ENCODE data around the gene PODNL1.
"Not testable (repeated sequence)": the region's sequence is repeated elsewhere in the genome, so short reads cannot be mapped to it uniquely, and the experiment has no call there.

PODNL1 gene

DNA sequence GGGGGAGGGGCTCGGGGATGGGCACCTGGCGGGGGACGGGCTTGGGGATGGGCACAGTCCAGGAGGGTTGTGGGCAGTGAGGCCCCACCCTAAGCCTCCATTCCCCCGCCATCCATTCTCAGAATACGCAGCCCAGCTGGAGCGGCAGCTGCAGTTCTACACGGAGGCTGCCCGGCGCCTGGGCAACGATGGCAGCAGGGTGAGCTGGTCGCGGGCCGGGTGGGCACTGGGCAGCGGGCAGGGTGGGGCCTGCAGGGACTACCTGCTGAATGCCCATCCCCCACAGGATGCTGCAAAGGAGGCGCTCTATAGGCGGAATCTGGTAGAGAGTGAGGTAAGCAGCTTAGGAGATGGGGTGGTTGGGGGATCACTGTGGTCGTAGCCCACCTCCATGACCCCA is 8.3 kb downstream of the PODNL1 start:
- Histone ChIP-seq H3K36me3 (ENCODE audit: control insufficient read depth, insufficient read depth, low read length) (no peaks in the 10 kb centered on the region), H3K79me2 (no peaks in the 10 kb centered on the region), H2AFZ (no peak overlapping the region), H3K27me3 (ENCODE audit: control insufficient read depth, insufficient read depth, low read length) (no peaks in the 10 kb centered on the region), H3K9ac (no peak overlapping the region), H3K4me1 (no peaks in the 10 kb centered on the region), H3K9me3 (ENCODE audit: control insufficient read depth, low read length) (no peaks in the 10 kb centered on the region), H3K27ac (no peak overlapping the region), H3K4me3 (ENCODE audit: low read depth, low read length) (no peak overlapping the region), H3K4me2 (ENCODE audit: low read length) (no peak overlapping the region)
- TF ChIP-seq, protein P1, sequence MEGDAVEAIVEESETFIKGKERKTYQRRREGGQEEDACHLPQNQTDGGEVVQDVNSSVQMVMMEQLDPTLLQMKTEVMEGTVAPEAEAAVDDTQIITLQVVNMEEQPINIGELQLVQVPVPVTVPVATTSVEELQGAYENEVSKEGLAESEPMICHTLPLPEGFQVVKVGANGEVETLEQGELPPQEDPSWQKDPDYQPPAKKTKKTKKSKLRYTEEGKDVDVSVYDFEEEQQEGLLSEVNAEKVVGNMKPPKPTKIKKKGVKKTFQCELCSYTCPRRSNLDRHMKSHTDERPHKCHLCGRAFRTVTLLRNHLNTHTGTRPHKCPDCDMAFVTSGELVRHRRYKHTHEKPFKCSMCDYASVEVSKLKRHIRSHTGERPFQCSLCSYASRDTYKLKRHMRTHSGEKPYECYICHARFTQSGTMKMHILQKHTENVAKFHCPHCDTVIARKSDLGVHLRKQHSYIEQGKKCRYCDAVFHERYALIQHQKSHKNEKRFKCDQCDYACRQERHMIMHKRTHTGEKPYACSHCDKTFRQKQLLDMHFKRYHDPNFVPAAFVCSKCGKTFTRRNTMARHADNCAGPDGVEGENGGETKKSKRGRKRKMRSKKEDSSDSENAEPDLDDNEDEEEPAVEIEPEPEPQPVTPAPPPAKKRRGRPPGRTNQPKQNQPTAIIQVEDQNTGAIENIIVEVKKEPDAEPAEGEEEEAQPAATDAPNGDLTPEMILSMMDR (IDR thresholded peaks at IDR 0.05): no peak

DNA sequence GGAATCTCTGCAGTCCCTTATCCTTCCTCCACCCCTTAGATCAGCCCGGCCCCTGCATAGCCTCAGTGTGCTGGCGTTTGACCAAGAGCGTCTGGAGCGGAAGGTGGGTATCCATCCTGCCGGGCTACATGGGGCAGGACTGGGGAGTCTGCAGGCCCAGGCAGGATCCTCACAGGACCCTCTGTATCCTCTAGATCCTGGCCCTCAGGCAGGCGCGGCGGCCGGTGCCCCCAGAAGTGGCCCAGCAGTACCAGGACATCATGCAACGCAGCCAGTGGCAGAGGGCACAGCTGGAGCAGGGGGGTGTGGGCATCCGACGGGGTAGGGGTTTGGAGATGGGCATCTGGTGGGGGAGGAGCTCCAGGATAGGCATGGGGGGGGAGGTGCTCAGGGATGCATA is 8.9 kb downstream of the PODNL1 start:
- no peak overlapping the region for H3K9ac ChIP-seq
- no peak overlapping the region for H3K27ac ChIP-seq
- H2AFZ ChIP-seq: no peak overlapping the region
- H3K4me1 ChIP-seq: no peaks in the 10 kb centered on the region
- TF ChIP-seq, protein P1 (IDR thresholded peaks at IDR 0.05): no peak
- no peak overlapping the region for H3K4me2 ChIP-seq (ENCODE audit: low read length)
- no peaks in the 10 kb centered on the region for H3K9me3 ChIP-seq (ENCODE audit: control insufficient read depth, low read length)
- H3K4me3 ChIP-seq (ENCODE audit: low read depth, low read length): no peak overlapping the region
- H3K79me2 ChIP-seq: no peaks in the 10 kb centered on the region
- H3K36me3 ChIP-seq (ENCODE audit: control insufficient read depth, insufficient read depth, low read length): no peaks in the 10 kb centered on the region
- no peaks in the 10 kb centered on the region for H3K27me3 ChIP-seq (ENCODE audit: control insufficient read depth, insufficient read depth, low read length)

DNA sequence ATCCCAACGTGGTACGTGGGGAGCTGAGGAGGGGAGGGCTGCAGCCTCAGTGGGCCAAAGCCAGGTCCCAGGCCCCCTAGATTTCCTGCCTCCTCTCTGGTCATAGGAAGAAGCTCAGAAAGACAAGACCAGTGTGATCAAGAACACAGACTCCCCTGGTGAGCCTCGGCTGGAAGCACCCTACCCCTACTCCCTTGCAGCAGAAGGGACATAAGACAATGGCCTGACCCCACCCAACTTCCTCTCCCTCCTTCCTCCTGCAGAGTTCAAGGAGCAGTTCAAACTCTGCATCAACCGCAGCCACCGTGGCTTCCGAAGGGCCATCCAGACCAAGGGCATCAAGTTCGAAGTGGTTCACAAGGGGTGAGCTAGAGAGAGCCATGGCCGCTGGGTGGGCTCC is 11.5 kb downstream of the PODNL1 start:
- no peaks in the 10 kb centered on the region for H3K36me3 ChIP-seq (ENCODE audit: control insufficient read depth, insufficient read depth, low read length)
- H2AFZ ChIP-seq: no peak overlapping the region
- TF ChIP-seq, protein P1 (IDR thresholded peaks at IDR 0.05): no peak
- no peaks in the 10 kb centered on the region for H3K27me3 ChIP-seq (ENCODE audit: control insufficient read depth, insufficient read depth, low read length)
- H3K79me2 ChIP-seq: no peaks in the 10 kb centered on the region
- no peaks in the 10 kb centered on the region for H3K4me1 ChIP-seq
- H3K4me2 ChIP-seq (ENCODE audit: low read length): no peak overlapping the region
- no peak overlapping the region for H3K9ac ChIP-seq
- no peak overlapping the region for H3K27ac ChIP-seq
- H3K9me3 ChIP-seq (ENCODE audit: control insufficient read depth, low read length): no peaks in the 10 kb centered on the region
- no peak overlapping the region for H3K4me3 ChIP-seq (ENCODE audit: low read depth, low read length)

DNA sequence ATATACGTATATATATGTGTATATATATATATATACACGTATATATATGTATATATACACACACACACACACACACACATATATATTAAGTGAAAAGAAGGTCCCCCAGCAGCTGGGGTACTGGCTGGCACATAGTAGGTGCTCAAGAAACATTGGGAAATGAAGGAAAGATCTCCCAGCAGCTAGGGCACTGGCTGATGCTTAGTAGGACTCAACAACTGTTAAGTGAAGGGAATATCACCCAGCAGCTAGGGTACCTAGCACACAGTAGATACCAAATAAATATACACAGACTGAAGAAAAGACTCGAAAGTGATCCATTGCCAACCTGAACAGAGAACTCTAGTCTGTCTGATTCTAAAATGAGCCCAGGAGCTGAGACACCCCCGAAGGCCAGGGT is 12.2 kb downstream of the PODNL1 start:
- H3K4me1 ChIP-seq: no peaks in the 10 kb centered on the region
- no peaks in the 10 kb centered on the region for H3K79me2 ChIP-seq
- no peak overlapping the region for H3K9ac ChIP-seq
- H2AFZ ChIP-seq: no peak overlapping the region
- H3K4me3 ChIP-seq (ENCODE audit: low read depth, low read length): no peak overlapping the region
- no peak overlapping the region for H3K4me2 ChIP-seq (ENCODE audit: low read length)
- no peaks in the 10 kb centered on the region for H3K27me3 ChIP-seq (ENCODE audit: control insufficient read depth, insufficient read depth, low read length)
- TF ChIP-seq, protein P1 (IDR thresholded peaks at IDR 0.05): no peak
- H3K27ac ChIP-seq: no peak overlapping the region
- H3K36me3 ChIP-seq (ENCODE audit: control insufficient read depth, insufficient read depth, low read length): no peaks in the 10 kb centered on the region
- H3K9me3 ChIP-seq (ENCODE audit: control insufficient read depth, low read length): no peaks in the 10 kb centered on the region

DNA sequence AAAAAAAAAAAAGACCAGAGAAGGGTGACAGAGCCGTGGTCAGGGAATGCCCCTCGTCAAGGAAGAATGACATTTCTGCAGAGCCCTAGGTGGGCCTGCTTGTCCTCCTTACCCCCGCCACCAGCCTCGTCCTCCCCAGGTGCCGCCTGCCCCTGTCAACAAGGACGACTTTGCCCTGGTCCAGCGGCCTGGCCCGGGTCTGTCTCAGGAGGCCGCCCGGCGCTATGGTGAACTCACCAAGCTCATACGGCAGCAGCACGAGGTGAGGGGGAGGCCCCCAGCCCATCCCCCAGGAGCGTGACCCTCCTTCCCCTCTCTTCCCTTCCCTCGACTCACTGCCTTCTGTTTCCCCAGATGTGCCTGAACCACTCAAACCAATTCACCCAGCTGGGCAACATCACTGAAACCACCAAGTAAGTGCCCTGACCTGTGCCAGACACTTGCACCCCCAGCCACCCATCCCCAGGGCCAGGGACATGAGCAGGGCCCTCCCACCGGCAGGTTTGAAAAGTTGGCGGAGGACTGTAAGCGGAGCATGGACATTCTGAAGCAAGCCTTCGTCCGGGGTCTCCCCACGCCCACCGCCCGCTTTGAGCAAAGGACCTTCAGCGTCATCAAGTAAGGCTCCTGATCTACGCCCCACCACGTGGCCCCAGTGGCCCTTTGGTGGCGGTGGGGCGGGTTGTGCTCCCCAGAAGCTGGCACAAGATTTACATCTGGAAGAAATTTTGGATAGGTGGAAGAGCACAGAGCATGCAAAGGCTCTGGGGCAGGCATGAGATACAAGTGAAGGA is 14.8 kb downstream of the PODNL1 start:
- no peak overlapping the region for H3K4me3 ChIP-seq (ENCODE audit: low read depth, low read length)
- H3K4me2 ChIP-seq (ENCODE audit: low read length): no peak overlapping the region
- H3K36me3 ChIP-seq (ENCODE audit: control insufficient read depth, insufficient read depth, low read length): no peaks in the 10 kb centered on the region
- H3K9me3 ChIP-seq (ENCODE audit: control insufficient read depth, low read length): no peaks in the 10 kb centered on the region
- no peaks in the 10 kb centered on the region for H3K79me2 ChIP-seq
- TF ChIP-seq, protein P1 (IDR thresholded peaks at IDR 0.05): no peak
- H2AFZ ChIP-seq: no peak overlapping the region
- H3K27ac ChIP-seq: no peak overlapping the region
- no peak overlapping the region for H3K9ac ChIP-seq
- H3K27me3 ChIP-seq (ENCODE audit: control insufficient read depth, insufficient read depth, low read length): no peaks in the 10 kb centered on the region
- no peaks in the 10 kb centered on the region for H3K4me1 ChIP-seq

DNA sequence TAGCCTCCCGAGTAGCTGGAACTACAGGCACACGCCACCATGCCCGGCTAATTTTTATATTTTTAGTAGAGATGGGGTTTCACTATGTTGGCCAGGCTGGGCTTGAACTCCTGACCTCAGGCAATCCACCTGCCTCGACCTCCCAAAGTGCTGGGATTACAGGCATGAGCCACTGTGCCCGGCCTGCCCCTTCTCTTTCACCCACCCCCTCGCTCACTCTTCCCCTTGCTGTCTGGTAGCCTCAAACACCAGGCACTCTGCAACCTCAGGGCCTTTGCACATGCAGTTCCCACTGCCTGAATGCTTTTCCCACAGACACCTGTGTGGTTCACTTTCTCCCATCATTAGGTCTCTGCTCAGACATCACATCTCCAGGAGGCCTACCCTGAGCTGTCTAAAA is 16.1 kb downstream of the PODNL1 start:
- H2AFZ ChIP-seq; H3K4me3 ChIP-seq (ENCODE audit: low read depth, low read length); H3K4me1 ChIP-seq; H3K9ac ChIP-seq; H3K27ac ChIP-seq; H3K4me2 ChIP-seq (ENCODE audit: low read length); H3K27me3 ChIP-seq (ENCODE audit: control insufficient read depth, insufficient read depth, low read length); H3K9me3 ChIP-seq (ENCODE audit: control insufficient read depth, low read length); H3K79me2 ChIP-seq; H3K36me3 ChIP-seq (ENCODE audit: control insufficient read depth, insufficient read depth, low read length): not testable (repeated sequence)
